Activated T-cell treated with anti-CD3 and anti-CD28 coated beads, Interleukin-2, amount 50 U/mL, for 48 hours (primary cell): ENCODE measurements around the gene MACROD2.

Source experiments
- DNase-seq, 2 experiments: peaks; one replicate each; pipeline ENCODE4 v3.0.0-alpha.2; 2020

Gene MACROD2

DNA sequence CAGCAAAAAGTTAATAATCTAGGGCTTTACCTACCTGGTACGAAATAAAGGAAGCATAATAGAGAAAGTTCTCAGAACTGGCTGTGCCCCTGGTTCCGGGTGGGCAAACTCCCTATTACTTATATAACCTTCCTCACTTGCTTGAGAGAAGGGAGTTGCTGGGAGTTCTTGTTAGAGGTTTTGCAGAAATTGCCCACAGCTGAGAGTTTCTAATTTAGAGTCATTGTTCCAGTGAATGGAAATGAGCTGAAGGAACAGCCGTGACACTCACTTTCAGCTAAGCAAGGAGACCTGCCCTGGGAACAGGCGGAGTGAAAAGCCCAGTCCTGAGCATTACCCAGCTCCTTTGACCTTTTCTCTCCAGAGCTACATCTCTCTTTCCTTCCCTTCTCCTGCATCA is 936.7 kb downstream of the MACROD2 start:
- no peak for DNase-seq

DNA sequence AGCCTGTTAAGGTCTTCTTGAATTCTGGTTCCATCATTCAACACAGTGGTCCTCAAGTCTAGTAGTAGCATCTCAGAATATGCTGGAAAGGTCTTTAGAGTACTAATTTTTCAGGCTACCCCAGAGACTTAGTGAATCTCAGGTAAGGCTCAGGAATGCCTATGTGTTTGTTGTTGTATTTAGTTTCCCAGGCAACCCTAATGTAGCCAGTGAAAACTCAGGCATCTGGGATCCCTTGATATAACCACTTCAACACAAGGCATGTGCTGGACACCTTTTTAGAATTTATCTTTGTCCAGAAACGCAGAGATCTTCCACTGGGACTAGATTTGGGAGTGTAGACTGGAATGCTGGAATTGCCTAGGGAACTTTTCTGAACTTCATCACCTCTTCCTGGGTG is 940.0 kb downstream of the MACROD2 start:
- DNase-seq, result no peak

DNA sequence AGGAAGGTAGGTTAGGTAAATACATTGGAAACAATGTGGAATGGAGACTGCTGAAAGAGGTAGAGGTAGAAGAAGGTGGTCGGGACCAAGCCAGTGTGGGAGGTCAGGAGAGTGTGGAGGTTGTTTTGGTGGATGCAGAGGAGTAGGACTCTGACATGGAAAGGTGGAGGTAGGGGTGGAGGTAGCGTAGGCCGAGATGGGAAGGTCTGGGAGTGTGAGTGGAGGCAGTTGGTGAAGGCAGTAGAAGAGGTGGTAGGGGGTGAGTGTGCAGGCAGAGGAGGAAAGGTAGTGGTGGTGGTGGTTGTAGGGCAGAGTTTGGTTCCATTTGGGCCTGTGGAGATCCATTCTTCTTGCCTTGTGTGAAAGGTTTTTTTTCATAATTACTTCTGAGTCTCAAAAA is 941.7 kb downstream of the MACROD2 start:
- no peak for DNase-seq

DNA sequence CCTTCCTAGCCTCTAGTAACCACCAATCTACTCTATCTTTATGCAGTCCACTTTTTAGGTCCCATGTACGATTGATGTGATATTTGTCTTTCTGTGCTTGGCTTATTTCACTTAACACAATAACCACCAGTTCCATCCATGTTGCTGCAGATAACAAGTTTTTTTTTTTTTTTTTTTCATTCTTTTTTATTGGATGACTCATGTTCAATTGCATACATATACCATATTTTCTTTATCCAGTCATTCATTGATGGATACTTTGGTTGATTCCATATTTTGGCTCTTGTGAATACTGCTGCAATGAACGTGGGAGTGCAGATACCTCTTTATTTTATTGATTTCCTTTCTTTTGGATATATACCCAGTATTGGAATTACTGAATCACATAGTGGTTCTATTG is 942.5 kb downstream of the MACROD2 start:
- no peak for DNase-seq

DNA sequence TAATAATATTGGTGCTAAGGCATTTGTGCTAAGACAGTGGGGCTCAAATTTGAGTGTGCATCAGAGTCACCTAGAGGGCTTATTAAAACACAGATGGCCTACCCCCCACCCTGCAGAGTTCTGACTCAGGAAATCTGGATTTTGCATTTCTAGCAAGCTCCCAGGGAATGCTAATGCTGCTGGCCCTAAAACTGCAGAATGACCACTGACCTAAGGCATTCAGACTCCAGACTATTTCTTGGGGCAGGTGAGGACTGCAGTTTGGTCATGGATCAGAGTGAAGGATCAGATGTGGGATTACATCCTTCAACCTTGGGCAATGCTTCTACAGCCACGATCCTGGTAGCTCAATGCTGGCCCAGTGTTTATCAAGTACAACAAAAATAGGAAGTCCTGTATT is 952.2 kb downstream of the MACROD2 start:
- DNase-seq, result no peak

DNA sequence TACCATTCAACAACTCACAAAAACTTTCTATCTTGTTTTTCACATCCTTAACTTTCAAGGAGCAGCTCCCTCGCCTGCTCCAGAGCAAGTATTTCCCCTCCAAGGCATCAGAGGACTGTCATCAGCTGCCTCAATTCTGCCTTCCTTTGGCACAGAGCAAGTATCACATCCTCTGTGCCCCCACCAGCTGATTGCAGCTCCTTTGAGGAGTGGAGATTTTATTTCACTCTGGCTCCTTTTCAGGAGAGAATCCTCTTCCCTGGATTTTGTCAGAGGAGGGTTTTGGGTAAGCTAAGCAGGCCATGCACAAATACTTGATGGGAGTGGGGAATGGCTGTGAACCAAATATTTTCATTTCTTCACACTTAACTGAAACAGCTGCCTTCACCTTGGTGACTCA is 952.6 kb downstream of the MACROD2 start:
- DNase-seq, result no peak

DNA sequence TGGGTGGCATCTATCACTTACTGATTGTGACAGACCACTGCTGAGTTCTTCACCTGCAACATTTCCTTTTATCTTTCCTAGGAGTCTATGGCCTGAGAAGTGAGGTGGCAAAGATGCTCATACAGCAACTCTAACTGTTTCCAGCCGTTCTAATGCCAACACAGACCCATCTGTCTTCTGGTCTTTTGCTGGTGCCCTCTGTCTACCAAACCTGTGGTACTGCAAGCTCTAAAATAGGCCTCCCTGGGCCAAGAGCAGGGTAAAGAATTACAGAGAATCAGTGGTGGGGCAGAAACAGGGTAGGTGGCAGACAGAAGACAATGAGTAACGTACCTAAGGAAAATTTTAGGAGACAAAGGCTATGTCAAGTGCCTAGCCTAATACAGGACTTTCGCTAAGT is 953.1 kb downstream of the MACROD2 start:
- DNase-seq, result no peak

DNA sequence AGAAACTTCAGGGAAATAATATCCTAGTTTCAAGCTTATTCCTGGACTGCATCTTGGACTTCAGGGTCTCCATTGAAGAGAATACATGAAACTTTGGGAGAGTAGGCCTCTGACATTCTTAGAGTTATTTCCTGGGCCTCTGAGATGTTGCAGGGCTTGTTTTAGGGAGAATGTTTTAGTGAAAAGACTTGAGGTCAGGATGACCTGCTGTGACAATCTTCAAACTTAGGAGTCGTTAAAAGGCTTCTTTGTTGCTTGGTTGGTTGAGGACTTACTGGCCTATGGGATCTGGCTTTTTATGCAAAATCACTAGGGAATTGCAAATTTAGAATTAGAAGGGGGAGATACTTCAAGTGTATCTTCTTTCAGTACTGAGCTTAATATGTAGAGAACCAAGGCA is 955.3 kb downstream of the MACROD2 start:
- no peak for DNase-seq

DNA sequence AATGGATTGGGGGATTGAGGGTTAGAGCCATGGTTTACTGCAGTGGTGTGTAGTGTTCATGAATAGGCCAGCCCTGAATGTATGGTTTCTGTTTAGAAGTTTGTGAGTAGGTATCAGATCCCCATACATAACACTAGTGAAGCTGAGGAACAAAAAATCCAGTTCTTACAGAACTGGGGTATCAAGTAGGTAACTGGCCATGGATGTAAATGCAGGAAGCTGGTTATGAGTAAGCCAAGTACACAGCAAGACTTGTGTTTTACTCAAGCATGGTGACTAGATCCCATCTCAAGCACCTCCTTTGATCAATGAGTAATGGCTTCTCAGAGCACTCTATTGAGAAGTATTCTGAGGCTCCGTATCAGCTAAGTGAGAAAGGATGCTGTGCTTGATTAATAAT is 955.8 kb downstream of the MACROD2 start:
- no peak for DNase-seq

DNA sequence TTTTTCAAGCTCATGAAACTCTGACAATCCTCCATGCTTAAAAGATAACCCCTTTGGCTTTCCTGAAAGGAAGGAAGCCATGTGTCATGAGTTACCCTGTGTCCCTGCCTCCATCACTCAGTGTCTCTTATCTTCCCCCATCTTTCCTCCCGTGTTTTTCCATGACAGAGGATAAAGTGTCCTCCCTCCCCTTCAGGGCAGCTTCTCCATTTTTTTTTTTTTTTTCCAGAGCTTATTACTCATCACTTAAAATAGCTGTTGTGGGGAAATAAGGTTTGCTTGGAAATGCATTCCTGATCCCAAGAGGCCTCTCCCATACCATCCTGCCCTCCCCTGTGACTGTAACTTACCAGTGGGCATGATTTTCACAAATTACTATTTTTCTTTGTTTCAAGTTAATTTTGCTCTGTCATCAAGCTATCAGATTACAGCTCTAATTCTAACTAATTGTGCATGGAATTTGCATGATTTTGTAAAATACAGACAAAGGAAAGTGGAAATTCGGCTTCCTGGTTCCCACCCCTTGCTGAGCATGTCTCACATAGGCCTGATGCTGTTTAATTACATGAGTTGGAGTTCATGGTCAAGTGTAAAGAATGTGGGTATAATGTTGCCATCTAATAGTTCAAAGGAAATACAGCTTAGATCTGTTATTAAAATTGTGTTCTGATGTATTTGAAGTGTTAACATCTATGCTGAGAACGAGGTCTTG is 956.5 kb downstream of the MACROD2 start:
- no peak for DNase-seq

DNA sequence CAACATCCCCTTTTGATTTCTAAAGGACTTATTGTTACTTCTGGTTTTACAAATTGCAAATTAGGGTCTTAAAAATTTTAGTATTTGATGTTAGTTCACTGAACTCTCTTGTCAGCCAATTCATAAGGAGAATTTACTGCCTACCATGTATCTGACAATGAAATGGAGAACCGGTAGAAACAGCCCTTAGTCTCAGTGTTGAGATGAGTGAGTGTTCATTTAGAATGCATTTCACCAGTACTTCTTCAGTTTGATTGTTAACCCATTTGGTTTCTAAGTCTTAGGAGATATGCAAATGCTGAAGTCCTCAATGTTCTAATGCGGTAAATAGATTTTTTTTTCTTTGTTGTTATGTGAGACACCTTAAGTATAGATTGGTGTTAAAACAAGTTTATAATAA is 958.4 kb downstream of the MACROD2 start:
- DNase-seq, result no peak

DNA sequence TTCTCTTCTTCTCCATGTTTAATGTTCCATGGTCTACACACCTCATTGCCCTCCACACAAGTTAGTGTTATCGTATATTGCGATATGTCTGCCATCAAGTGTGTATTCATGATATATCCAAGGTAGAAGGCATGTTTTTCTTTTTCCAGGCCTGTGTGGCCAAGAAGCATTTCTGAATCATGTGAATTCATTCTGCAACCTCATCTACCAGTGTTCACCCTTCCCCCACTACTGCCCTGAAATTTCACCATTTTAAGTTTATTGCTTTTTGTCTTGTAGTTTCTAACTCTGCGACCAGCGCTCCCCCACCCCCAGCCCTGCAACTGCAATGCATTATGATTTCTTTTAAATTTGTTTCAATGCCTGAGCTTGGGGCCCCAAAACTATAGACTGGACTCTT is 960.1 kb downstream of the MACROD2 start:
- DNase-seq, result no peak

DNA sequence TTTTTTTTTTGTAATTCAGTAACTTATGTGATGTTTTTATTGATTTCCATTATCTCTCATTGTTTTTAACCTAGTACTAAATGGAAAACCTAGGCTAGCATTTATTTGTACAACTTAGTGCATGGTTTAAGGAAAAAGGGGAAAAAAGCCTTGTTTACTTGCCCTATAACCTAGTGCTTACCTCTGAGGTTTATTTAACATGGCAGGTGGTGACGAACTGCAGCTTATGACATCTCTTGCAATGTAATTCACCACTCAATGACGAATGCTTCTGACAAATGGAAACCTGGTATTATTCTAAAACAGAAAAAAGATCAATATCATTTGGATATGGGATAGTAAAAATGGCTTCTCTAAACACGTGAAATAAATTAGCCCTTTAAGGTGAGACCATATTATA is 960.7 kb downstream of the MACROD2 start:
- no peak for DNase-seq

DNA sequence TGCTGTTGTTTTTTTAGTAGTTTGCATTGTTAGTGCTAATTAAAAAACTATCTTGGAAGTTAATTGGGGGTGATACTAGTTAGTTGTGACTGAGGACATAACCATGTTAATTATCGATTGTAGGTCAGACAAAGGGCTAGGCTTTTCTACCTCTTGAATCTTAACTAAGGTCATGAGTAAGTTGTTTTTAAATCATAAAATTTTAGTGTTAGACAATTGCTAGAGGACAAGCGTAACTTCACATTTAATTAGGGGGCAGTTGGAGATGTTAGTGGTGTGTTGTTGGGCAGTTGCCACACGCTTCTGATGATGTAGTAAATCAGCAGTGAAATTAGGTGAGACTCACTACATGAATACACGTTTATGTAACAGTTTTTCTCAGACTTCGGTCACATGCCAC is 961.2 kb downstream of the MACROD2 start:
- no peak for DNase-seq

DNA sequence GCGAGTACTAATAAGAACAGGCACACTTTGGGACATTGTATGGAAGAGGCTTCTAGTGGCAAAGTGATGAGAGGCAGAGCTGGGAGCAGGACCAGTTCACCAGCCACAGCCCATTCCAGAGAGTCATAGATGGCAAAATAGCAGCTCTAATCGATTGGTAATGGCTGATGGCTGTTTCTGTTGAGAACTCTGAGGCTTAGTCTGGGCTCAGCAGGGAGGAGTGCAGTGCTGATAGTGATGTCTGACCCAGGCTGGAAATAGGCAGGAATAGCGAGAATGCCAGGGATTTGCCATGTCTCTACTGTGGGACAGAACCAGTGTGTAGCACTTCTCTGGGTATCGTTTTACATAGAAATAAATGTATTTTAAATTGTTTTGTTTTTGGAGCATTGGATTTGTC is 962.1 kb downstream of the MACROD2 start:
- no peak for DNase-seq

DNA sequence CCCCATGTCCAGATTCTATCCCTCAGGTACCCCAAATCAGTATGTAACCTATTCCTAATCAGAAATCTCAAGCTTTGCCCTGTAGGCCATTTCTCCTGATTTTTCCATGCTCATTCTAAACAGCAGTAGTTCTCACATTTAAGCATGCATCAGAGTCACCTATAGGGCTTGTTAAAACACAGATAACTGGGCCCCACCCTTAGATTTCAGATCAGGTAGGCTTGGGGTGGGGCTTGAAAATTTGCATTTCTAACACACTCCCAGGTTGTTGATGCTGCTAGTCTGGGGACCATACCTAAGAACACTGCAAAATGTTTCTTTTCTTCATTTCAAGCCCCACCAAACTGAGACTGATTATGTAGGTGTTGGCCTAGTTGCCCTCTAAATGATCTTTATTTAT is 963.3 kb downstream of the MACROD2 start:
- no peak for DNase-seq

DNA sequence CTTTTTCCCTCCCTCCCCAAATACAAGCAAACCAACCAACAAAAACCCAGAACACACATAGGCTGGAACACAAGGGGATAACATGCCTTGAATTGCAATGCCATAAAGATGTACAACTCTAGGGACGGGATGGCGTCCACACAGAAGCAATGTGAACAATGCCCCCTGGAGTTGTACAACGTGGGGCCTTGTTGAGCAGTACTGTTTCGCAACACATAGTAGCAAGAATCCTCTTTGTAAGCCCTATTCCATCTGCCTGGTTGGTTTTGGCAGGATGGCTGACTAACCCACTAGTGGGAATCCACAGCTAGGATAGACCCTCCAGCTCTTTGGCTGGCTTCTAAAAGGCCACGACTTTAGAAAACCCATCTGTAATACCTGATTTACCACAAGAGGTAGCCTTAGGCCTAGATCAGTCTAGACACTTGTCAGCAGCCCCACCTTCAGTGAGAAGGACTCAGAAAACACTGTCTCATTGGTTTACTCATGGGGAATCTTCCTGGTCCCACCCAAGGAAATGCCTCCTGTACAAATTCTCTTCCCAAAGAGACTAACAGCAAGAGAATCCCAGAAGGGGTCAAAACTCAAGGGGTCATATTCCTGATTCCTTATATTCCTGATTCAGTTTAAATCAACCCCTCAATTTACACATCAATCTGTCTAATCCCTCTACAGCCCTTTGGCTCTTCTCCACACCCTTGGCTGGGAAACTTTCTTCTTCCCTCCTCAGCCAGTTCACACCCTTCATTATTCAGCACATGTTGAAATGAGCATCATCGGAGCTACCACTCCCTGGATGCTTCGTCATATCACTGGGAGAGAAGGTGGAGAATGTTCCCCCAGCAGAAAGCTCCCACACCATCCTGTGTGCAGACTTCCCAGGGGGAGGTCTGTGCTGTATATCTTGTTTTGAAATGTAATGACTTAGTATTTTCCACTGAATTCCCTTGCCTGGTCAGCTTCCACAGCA is 964.5 kb downstream of the MACROD2 start:
- no peak for DNase-seq

DNA sequence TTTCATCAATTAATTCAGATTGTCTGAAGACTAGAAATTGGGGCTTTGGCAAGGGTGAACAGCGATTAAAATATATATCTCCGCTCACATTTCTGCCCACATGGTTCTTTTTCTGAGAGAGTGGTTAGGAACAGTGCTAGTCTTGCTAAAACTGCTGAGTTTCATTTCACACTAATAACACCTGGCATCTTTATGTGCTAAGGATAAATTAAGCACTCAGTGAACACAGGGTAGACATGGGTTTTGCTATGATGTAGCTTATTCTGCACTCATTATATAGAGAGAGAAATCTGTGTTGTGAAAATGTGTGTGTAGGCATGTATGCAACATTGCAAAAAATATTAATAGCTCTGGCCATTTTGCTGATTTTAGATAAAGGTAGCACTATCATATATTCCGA is 965.5 kb downstream of the MACROD2 start:
- no peak for DNase-seq

DNA sequence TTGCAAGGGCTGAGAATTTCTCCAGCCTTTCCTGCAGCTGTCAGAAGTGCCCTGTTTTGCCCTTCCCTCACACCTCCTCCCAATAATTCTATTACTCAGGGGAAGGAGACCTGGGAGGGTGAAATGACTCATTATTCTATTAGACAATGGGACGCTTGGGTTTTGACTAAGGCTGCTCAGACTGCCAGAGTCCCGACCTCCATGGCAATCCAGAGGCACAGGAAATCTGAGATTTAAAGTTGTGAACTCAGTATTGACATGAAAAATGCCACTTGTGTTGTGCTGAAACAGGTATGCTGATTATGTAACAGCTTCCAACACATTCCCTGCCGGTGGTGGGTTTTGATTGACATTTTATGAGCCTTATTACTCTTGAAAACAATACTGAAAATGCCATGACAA is 967.9 kb downstream of the MACROD2 start:
- no peak for DNase-seq

DNA sequence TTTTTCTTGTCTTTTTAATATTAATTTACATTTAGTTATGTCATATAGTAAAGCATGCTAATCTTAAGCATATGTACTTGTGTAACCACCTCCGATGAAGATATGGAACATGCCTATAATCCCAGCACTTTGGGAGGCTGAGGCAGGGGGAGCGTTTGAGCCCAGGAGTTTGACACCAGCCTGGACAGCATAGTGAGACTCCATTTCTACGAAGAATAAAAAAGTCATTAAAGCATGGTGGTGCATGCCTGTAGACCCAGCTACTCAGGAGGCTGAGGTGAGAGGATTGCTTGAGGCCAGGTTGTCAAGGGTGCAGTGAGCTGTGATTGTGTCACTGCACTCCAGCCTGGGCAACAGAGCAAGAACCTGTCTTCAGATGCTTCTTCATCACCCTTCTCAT is 970.9 kb downstream of the MACROD2 start:
- no peak for DNase-seq

DNA sequence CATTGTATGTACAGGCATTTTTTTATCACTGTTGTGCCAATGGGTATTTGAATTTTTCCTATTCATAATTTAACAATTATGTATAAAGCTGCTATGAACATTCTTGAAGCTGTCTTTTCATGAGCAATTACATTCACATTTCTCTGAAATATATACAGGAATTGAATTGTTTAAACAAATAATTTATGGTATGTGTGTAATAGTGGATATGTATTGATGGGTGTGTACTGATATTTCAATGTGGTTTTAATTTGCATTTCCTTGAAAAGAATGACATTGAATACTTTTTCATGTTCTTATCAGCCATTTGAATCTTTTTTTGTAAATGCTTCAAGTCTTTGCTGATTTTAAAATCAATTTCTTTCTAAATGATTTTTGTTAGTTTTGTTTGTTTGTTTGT is 971.5 kb downstream of the MACROD2 start:
- DNase-seq, result no peak

DNA sequence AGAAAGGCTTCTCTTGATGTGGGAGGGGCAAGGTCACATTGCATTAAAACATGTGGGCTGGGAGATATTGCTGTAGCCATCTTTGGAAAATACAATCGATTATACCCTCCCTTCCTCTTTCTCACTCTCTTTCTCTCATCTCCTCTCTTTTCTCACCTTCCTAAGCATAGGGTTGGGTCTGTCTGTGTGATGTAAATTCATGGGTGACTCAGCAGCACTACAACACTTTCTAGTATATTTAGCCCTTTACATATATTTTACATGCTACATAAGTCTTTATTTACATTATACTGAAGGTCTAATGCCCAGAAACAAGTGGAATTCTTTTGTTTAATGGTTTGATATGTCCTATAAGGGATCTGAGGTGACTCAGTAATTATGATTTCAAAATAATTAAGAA is 976.9 kb downstream of the MACROD2 start:
- DNase-seq, result no peak

DNA sequence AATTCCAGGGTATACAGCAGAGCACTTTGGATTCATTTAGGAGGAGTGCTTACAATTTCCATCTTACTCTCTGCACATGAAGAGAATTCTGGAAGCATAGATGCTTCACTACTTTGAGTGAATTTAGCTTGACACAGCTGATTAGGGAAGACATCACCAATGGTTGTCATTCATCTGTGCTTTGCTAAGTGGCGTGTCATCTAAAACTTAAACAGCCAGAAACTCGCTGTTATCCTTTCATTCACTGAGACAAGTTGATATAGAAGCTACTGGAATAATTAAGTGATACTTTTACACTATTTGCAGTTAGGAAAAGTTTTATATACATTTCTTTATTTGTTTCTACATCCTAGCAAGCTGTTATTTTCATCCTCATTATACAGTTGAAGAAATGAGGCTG is 977.4 kb downstream of the MACROD2 start:
- no peak for DNase-seq

DNA sequence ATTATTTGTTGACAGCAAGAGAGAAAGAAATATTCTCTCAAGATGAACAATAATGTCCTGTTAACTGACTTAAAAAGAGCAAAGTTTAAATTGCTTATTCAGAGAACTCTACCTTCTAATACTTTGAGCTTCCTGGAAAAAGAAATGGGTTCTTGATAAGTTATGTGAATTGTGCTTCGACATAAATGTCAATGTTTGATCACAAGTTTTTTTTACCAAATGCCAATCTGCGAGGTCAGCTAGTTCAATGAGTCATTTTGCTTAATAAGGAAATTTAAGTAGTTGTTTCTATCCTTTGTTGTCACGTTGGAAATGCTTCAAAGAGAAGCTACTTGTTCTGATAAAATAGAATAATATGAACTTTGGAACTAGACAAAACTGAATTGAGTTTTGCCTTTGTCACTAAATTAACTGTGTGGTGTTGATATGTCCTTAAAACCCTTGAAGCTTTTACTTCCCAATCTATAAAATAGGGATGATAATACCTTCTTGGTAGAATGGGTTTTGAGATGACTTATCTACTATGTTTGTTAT is 984.2 kb downstream of the MACROD2 start:
- DNase-seq, result no peak
